Stimulated activated CD8-positive, alpha-beta memory T cell treated with anti-CD3 and anti-CD28 coated beads, Interleukin-15, amount 100 ng/mL, for 24 hours (primary cell): ENCODE data around the gene LRCH4.
"Not testable (repeated sequence)": the region's sequence is repeated elsewhere in the genome, so short reads cannot be mapped to it uniquely, and the experiment has no call there.

Experiments used
- DNase-seq: peaks from one replicate; pipeline ENCODE4 v3.0.0-alpha.2; 2020; ENCODE audit warnings: low read depth

The LRCH4 gene

DNA sequence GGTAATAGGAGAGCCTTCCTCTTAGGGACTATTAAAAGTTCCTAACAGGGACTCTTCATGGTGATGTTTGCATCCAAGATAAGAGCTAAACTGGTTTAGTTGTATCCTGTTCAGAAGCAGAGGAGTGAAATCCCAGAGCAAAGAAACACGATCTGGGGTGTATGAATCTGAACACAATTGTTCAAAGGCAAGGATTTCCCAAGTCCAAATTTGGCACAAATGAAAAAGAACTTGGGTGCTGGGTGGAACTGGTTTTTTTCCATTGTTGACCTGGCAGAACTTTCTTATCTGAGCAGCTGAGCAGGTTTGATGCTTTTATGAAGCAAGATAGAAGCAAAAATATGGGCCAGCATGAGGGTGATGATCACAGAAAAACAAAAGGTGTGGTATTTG lies 41.0 kb downstream of the LRCH4 start:
- no peak for DNase-seq

DNA sequence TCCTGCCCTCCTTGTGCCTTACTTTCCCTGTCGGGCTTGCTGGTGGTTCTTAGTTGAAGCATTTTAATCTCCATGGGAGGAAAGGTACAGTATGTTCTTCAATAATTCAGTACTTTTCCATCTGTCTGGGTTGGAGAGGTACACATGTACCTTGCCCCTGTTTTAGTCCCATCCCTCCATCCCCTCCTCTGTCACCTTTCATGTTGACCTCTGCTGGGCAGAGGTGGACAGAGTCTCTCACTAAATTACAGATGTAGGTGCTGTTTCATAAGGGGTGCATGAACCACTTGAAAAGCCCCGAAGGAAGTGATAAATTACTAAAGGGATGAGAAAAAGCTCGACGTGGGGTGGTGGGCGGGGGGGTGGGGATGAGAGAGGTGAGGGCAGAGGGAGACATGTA lies 41.5 kb downstream of the LRCH4 start:
- DNase-seq, result no peak

DNA sequence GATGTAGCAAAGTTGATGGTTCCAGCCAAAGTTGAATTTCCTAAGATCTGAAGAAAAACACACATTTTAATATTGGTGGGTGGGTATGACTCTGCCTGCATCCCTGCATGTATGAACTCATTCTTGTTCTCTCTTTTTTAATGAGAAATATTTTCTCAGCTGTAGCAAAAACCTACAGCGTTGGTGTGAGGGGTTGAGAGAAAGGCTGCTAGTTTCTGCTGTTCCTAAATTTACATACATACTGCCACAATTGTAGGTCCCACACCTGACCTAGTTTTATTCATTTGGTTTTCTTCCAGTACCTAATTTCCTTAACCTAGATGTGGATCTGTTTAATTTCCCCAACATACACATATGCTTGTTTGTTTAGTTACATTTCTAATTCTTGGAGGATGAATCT lies 42.3 kb downstream of the LRCH4 start:
- no peak for DNase-seq

DNA sequence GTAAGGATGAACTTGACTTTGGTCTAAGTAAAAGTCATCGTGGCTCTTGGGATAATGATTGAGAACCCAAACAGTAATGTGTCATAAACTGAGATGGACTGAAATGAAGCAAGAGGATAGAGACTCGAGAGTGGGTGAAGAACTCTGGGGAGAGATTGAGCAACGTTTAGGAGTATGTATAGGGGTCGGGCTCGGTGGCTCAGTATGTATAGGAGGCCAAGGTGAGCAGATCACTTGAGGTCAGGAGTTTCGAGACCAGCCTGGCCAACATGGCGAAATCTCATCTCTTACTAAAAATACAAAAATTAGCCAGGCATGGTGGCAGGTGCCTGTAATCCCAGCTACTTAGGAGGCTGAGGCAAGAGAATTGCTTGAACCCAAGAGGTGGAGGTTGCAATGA lies 44.6 kb downstream of the LRCH4 start:
- not testable (repeated sequence) for DNase-seq

DNA sequence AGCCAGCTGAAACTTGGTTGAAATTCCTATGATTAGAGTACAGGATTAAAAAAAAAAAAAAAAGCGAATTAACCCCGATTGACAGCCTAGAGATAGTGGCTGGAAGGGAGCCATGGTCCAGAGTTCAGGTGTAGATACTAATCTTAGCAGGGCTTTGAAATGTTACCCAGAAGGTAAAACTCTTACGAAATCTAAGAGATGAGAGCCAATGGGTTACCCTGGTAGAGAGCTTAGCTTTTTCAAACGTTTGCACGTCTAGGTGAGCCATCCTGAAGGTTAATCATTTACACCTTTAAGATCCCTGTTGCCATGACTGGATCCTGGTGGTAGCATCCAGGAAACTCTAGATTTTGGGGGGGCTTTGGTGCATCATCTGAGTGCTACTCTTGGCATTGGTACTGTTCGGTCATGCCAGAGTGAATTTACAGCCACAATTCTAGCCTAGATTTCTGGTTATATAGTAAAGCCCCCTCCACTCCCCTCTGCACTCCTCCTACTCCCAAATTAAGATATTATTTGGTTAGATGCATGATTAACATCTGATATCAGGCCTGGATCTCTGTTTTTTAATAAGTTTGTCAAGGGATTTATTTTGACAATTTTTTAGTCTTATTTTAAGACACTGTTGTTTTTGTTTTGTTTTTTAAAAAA lies 45.7 kb downstream of the LRCH4 start:
- DNase-seq, result no peak

DNA sequence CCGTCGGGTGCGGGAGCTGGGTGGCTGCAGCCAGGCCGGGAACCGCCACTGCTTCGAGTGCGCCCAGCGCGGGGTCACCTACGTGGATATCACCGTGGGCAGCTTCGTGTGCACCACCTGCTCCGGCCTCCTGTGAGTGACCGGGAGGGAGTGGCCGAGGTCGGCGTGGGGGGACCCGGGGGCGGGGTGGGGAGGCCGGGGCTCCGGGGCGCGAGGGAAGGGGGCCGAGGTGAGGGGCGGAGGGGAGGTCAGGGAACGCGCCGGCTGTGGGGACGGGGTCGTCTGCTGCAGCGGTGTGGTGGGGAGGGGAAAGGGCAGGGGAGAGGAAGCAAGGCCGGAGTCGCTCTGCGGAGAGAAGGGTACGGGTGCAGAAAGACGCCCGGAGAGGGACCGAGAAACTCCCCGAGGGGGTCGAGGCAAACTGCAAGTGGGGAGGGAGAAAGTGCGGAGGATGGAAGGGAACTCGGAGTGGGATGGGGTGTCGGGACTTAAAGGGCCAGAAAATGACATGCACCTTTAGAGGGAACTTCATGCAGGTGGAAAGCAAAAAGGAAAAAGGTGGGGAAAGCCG lies 46.4 kb downstream of the LRCH4 start:
- no peak for DNase-seq

DNA sequence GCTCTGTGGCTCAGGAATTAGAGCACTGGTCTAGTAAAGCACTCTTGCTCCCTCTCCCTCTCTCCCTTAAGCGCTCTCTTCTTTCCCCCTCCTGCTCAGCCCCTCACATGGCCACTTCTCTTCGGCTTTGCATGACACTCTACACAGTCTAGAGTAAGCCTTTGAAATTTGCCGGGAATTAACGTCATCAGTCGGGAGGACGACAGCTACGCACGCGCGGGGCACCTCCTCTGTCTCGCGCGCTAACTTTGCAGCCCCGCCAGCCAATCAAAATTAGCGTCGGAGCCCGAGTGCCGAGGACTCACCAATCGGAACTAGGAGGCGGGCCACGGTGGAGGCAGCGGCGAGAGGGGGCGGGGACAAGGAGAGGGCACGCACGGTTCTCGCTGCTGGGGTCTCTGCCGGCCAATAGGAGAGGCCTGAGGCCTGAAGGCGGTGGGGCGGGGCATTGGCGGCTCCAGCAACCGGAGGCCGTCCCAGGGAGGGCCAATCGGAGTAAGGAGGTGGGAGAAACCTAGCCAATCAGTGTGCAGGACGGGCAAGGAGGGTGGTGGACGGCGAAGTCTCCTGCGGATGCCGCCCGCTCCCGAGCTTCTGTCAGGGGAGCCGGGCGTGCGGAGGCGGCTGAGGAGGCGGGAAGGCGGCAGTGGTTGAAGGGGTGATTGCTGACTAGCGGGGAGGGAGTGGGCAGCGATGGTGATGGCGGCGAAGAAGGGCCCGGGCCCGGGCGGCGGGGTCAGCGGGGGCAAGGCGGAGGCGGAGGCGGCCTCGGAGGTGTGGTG lies 47.1 kb downstream of the LRCH4 start, which contains the start of gene AGFG2:
AGFG2 (plus strand) TSS at position 550 of the 782 bp plus-strand sequence; CDS start at position 694, 144 bp downstream.
- peak; percentile 96 for DNase-seq

DNA sequence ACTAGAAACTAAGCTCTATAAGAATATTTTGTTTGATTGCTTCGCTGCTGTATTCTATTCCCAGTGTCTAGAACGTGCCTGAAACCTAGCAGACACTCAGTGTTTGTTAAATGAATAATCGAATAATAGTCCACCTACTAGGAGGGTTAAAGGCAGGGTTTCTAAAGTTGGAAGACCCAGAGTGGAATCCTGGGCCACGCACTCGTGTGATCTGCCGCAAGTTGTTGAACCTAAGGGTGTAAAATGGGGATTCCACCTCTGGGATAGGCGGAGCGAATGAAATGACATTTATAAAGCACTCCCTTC lies 47.6 kb downstream of the LRCH4 start:
- no peak for DNase-seq

DNA sequence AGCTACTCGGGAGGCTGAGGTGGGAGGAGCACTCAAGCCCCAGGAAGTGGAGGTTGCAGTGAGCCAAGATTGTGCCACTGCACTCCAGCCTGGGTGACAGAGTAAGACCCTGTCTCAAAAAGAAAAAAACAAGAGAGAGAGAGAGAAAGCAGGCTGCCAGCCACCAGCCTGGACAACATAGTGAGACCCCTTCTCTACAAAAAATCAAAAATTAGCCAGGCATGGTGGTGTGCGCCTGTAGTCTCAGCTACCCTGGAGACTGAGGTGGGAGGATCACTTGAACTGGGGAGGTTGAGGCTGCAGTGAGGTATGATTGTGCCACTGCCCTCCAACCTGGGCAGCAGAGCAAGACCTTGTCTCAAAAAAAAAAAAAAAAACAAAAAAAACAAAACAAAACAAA lies 49.2 kb downstream of the LRCH4 start:
- not testable (repeated sequence) for DNase-seq

DNA sequence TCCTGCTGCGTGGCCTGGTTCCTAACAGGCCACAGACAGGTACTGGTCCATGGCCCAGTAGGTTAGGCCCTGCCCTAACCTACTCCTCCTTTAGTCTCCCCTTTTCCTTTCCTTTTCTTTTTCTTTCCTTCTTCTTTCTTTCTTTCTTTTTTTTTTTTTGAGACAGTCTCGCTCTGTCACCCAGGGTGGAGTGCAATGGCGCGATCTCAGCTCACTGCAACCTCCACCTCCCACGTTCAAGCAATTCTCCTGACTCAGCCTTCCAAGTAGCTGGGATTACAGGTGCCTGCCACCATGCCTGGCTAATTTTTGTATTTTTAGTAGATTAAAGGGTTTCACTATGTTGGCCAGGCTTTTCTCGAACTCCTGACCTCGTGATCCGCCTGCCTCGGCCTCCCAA lies 49.9 kb downstream of the LRCH4 start:
- not testable (repeated sequence) for DNase-seq

DNA sequence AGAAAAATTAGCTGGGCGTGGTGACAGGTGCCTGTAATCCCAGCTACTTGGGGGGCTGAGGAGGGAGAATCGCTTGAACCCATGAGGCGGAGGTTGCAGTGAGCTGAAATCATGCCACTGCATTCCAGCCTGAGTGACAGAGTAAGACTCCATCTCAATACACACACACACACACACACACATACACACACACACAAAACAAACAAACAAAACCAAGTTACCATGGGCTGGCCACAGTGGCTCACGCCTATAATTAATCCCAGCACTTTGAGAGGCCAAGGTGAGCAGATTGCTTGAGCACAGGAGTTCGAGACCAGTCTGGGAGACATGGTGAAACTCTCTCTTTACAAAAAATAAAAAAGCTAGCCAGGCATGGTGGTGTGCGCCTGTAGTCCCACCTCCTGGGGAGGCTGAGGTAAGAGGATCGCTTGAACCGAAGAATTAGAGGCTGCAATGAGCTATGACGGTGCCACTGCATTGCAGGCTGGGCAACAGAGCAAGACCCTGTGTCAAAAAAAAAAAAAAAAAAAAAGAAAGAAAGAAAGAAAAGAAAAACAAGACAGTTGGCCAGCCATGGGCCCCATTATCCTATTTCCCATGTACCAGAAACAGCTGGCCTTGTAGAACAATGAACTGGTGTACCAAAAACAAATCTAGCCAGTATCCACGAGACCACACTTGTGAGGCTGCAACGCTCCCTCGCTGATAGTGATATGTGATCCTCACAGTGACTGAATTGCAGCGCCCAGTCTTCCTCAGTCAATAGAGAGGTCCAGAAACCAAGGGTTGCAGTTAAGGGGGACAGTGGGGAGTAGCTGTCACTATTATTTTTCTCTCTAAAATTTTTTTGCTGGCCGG lies 53.5 kb downstream of the LRCH4 start:
- DNase-seq, result no peak

DNA sequence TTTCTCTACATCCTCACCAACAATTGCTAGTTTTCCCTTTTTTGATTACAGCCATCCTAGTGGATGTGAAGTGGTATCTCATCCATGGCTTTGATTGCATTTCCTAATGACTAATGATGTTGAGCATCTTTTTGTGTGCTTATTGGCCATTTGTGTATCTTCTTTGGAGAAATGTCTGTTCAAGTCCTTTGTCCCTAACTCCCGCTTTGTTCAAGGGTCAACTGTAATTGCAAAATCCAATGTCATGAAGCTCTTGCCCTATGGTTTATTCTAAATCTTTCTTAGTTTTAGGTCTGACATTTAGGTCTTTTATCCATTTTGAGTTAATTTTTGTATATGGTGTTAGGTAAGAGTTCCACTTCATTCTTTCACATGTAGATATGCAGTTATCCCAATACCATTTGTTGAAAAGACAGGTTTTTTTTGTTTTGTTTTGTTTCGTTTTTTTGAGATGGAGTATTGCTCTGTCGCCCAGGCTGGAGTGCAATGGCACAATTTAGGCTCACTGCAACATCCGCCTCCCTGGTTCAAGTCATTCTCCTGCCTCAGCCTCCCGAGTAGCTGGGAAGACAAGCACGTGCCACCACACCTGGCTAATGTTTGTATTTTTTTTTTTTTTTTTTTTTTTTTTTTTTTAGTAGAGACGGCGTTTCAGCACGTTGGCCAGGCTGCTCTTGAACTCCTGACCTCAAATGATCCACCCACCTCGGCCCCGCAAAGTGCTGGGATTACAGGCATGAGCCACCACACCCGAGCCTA lies 57.6 kb downstream of the LRCH4 start:
- DNase-seq, result not testable (repeated sequence)
